Temporal lobe (tissue), 1 donor: Measurements from ENCODE around the gene ZNF718. TPM values are rescaled to one million over a fixed set of nuclear protein-coding genes. Genes with fewer than 3 reads are reported as not detected.

ENCODE experiments used
- total RNA-seq: library from RNA; depleted of rRNA; stranded (reverse); fragments of >200 nt; gene quantifications from one replicate; pipeline ENCODE4 v1.2.3, GENCODE V29; 2014

The ZNF718 gene
- total RNA-seq, 1 donor from 2014 or later = 36.4 TPM

Other genes starting within 250 kb of the ZNF718 start
- gene ZNF595, start 71.2 kb upstream of the ZNF718 start, total RNA-seq = 42.3 TPM
- gene ZNF732, start 181.0 kb downstream of the ZNF718 start, total RNA-seq = 0.49 TPM
- gene ZNF141, start 213.3 kb downstream of the ZNF718 start, total RNA-seq = 51.4 TPM